ENCODE measurements around the gene POC1B. TPM values are rescaled to one million over a fixed set of nuclear protein-coding genes. Genes with fewer than 3 reads are reported as not detected.

Gene POC1B
- total RNA-seq, 1 donor from 2014 or later, result 10.2 TPM

- no peak overlapping the region for H3K27ac Mint-ChIP-seq (ENCODE audit: unreplicated experiment)
- no peak for DNase-seq (ENCODE audit: extremely low spot score, unreplicated experiment)
- TF ChIP-seq, protein P1, sequence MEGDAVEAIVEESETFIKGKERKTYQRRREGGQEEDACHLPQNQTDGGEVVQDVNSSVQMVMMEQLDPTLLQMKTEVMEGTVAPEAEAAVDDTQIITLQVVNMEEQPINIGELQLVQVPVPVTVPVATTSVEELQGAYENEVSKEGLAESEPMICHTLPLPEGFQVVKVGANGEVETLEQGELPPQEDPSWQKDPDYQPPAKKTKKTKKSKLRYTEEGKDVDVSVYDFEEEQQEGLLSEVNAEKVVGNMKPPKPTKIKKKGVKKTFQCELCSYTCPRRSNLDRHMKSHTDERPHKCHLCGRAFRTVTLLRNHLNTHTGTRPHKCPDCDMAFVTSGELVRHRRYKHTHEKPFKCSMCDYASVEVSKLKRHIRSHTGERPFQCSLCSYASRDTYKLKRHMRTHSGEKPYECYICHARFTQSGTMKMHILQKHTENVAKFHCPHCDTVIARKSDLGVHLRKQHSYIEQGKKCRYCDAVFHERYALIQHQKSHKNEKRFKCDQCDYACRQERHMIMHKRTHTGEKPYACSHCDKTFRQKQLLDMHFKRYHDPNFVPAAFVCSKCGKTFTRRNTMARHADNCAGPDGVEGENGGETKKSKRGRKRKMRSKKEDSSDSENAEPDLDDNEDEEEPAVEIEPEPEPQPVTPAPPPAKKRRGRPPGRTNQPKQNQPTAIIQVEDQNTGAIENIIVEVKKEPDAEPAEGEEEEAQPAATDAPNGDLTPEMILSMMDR (IDR thresholded peaks at IDR 0.05), result no peak
- H3K36me3 Mint-ChIP-seq (ENCODE audit: unreplicated experiment), result no peaks in the 10 kb centered on the region
- no peaks in the 10 kb centered on the region for H3K9me3 Mint-ChIP-seq (ENCODE audit: unreplicated experiment)
- no peaks in the 10 kb centered on the region for H3K27me3 Mint-ChIP-seq (ENCODE audit: unreplicated experiment)
- H3K4me3 Mint-ChIP-seq (ENCODE audit: unreplicated experiment), result no peak overlapping the region
- H3K4me1 Mint-ChIP-seq (ENCODE audit: unreplicated experiment), result peaks cover 23% of the 10 kb centered on the region
Measured at GRCh38 chr12:89379148-89379838, 146.6 kb downstream of the POC1B start.

DNA sequence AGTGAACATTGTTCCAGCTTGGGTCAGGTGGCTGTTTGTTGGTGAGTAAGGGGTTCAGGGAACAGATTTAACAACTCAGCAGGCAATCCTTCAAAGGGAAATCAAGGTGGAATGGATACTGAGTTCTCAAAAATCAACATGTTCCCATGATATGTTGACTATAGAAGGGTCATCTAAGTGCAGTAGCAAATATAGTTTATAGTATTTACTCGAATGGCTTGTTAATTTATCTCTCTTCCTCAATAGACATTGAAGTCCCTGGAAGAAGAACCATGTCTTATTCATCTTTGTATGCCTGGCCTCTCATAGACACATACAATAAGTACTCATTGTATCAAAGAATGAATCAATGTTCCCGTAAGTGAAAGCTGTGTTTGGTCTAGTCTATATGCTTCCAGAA is 149.0 kb downstream of the POC1B start:
- TF ChIP-seq, protein P1 (IDR thresholded peaks at IDR 0.05), result no peak
- no peak for DNase-seq (ENCODE audit: extremely low spot score, unreplicated experiment)
- H3K36me3 Mint-ChIP-seq (ENCODE audit: unreplicated experiment), result no peaks in the 10 kb centered on the region
- H3K27ac Mint-ChIP-seq (ENCODE audit: unreplicated experiment), result no peak overlapping the region
- no peaks in the 10 kb centered on the region for H3K9me3 Mint-ChIP-seq (ENCODE audit: unreplicated experiment)
- H3K27me3 Mint-ChIP-seq (ENCODE audit: unreplicated experiment), result no peaks in the 10 kb centered on the region
- H3K4me1 Mint-ChIP-seq (ENCODE audit: unreplicated experiment), result peaks cover 26% of the 10 kb centered on the region
- H3K4me3 Mint-ChIP-seq (ENCODE audit: unreplicated experiment), result no peak overlapping the region

DNA sequence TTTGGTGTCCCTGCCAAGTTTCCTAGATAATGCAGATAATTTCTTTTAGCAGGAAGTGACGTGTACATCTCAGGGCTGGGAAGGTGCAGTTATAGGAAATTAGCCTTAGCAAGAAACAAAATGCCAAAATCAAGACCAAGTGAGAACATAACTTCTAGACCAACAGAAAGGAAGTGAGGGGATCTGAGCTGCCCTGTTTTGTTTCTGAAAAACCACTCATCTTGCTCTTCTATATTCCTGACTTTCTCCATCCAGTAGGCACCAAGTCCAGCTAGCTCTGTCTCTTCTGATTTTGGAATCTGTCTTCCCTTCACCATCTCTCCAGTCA is 149.7 kb downstream of the POC1B start:
- no peak for DNase-seq (ENCODE audit: extremely low spot score, unreplicated experiment)
- no peaks in the 10 kb centered on the region for H3K27me3 Mint-ChIP-seq (ENCODE audit: unreplicated experiment)
- H3K4me3 Mint-ChIP-seq (ENCODE audit: unreplicated experiment), result no peak overlapping the region
- no peak overlapping the region for H3K27ac Mint-ChIP-seq (ENCODE audit: unreplicated experiment)
- TF ChIP-seq, protein P1 (IDR thresholded peaks at IDR 0.05), result no peak
- peaks cover 29% of the 10 kb centered on the region for H3K4me1 Mint-ChIP-seq (ENCODE audit: unreplicated experiment)
- no peaks in the 10 kb centered on the region for H3K36me3 Mint-ChIP-seq (ENCODE audit: unreplicated experiment)
- H3K9me3 Mint-ChIP-seq (ENCODE audit: unreplicated experiment), result no peaks in the 10 kb centered on the region

DNA sequence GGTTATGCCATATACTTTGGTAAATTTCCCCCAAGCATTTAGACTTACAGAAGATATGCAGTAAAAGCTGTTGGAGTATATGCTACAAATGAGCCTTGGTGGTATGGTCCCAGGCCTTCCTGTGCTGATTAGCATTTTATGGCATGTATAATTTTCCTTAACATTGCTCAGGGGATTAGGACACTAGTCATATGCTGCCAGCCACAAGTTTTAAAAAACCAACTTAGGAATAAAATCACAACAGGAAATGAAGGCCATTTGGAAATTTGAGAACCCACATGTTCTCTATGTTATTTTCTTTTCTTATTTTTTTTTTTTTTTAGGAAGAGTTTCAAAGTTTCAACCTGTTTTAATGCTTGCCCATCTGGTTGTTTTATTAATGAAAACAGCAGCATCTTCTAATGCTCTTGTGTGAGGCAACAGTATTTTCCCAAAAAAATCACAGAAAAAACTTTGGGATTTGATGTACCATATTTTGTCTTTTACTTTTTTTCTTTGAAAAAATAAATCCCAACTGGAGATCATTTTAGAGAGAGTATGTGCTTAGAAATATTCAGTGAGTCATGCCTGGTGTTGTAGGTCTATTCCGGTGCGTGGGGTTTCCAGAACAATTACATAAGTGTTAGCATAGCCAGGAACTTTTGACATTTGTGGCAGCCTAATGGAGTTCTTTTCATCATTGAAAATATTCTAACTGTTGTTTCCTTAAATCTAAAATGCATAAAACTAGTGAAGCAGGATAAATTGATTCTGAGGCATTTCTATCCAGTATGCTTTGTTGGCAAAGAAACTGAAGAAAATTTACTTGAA is 151.9 kb downstream of the POC1B start:
- Mint-ChIP-seq H3K27ac (ENCODE audit: unreplicated experiment) (peak overlapping the region; percentile 88), H3K36me3 (ENCODE audit: unreplicated experiment) (no peaks in the 10 kb centered on the region), H3K4me3 (ENCODE audit: unreplicated experiment) (no peak overlapping the region)

More for the DNA sequence above, 151.9 kb downstream of the POC1B start:
- H3K4me1 Mint-ChIP-seq (ENCODE audit: unreplicated experiment), result peaks cover 49% of the 10 kb centered on the region
- TF ChIP-seq, protein P1 (IDR thresholded peaks at IDR 0.05), result no peak
- DNase-seq (ENCODE audit: extremely low spot score, unreplicated experiment), result no peak
- no peaks in the 10 kb centered on the region for H3K27me3 Mint-ChIP-seq (ENCODE audit: unreplicated experiment)
- H3K9me3 Mint-ChIP-seq (ENCODE audit: unreplicated experiment), result no peaks in the 10 kb centered on the region

Measured in osteocyte (in vitro differentiated cells).